DOHH2 (cell line): ENCODE data around the gene MRPL49.

ENCODE experiments used
- H3F3A ChIP-seq: fragments of 200-600 bp; sonication (generic), shearing (Covaris generic); 2 replicates; pipeline ENCODE4 v1.6.0; 2016; ENCODE audit warnings: antibody characterized with exemption, mild to moderate bottlenecking; ENCODE audit not compliant: control insufficient read depth, insufficient read depth
- H3K27ac ChIP-seq: fragments of 200-600 bp; sonication (generic); 2 replicates; pipeline ENCODE4 v1.5.1; 2014; ENCODE audit warnings: low read depth, mild to moderate bottlenecking, low read length, moderate library complexity
- H3K27me3 ChIP-seq: fragments of 200-600 bp; sonication (generic); 2 replicates; pipeline ENCODE4 v1.6.1; 2014; ENCODE audit warnings: mild to moderate bottlenecking, low read length, mixed read lengths; ENCODE audit not compliant: control insufficient read depth
- H3K36me3 ChIP-seq: fragments of 200-600 bp; sonication (generic); 2 replicates; pipeline ENCODE4 v1.6.1; 2014; ENCODE audit warnings: mild to moderate bottlenecking, low read length, moderate library complexity, mixed read lengths; ENCODE audit not compliant: control insufficient read depth
- H3K4me1 ChIP-seq: fragments of 200-600 bp; sonication (generic); 2 replicates; pipeline ENCODE4 v1.6.1; 2014; ENCODE audit warnings: mild to moderate bottlenecking, low read length, mixed read lengths; ENCODE audit not compliant: control insufficient read depth
- H3K4me2 ChIP-seq: fragments of 200-600 bp; sonication (generic); 2 replicates; pipeline ENCODE4 v1.6.0; 2014; ENCODE audit warnings: mild to moderate bottlenecking, low read length, moderate library complexity
- H3K4me3 ChIP-seq: fragments of 200-600 bp; sonication (generic); 2 replicates; pipeline ENCODE4 v1.5.1; 2014; ENCODE audit warnings: mild to moderate bottlenecking, low read length, mixed read lengths
- H3K79me2 ChIP-seq: fragments of 200-600 bp; sonication (generic); 2 replicates; pipeline ENCODE4 v1.6.1; 2014; ENCODE audit warnings: mild to moderate bottlenecking, low read length, mixed read lengths; ENCODE audit not compliant: control insufficient read depth
- H3K9me2 ChIP-seq: fragments of 200-600 bp; sonication (generic); replicated peaks from 2 replicates; pipeline ENCODE4 v1.6.1; 2014; ENCODE audit warnings: mild to moderate bottlenecking, low read length, mixed read lengths; ENCODE audit not compliant: control insufficient read depth
- H3K9me3 ChIP-seq: fragments of 200-600 bp; sonication (generic); 2 replicates; pipeline ENCODE4 v1.6.1; 2014; ENCODE audit warnings: antibody characterized with exemption, low read length, mixed read lengths; ENCODE audit not compliant: control insufficient read depth, insufficient read depth
- H4K20me1 ChIP-seq: fragments of 200-600 bp; sonication (generic); 2 replicates; pipeline ENCODE4 v1.6.0; 2014; ENCODE audit warnings: low read depth, mild to moderate bottlenecking, antibody characterized with exemption, low read length, moderate library complexity; ENCODE audit not compliant: control insufficient read depth, insufficient read depth
- CTCF ChIP-seq: fragments of 200-600 bp; sonication (generic); IDR thresholded peaks from one replicate; pipeline ENCODE4 v1.5.1; 2014; ENCODE audit warnings: antibody characterized with exemption, mild to moderate bottlenecking, low read depth, low read length; ENCODE audit not compliant: poor library complexity, severe bottlenecking
- EZH2phosphoT487 ChIP-seq: fragments of 200-600 bp; sonication (generic); IDR thresholded peaks from 2 replicates; pipeline ENCODE4 v1.6.1; 2017; ENCODE audit warnings: borderline replicate concordance, mild to moderate bottlenecking, antibody characterized with exemption, low read length, moderate library complexity, mixed read lengths

The MRPL49 gene

GRCh38 chr11:65111744-65112545 lies 10.2 kb upstream of the MRPL49 start, which contains the start of gene TM7SF2:
Gene TM7SF2 (plus strand): TSS chr11:65111872. CDS start chr11:65112016, 144 bp downstream.
- no peak for TF ChIP-seq EZH2phosphoT487
- TF ChIP-seq CTCF = no peak
- Histone ChIP-seq H3K9me3 (no peaks in the 10 kb centered on the region), H3K4me2 (peak within 1 kb of the TSS; percentile 98), H3K36me3 (peaks cover 64% of the 10 kb centered on the region), H3K4me3 (peak within 1 kb of the TSS; percentile 83), H3K4me1 (peaks cover 55% of the 10 kb centered on the region), H3K9me2 (no peaks in the 10 kb centered on the region), H3K27ac (peak within 1 kb of the TSS; percentile 83), H3K27me3 (no peaks in the 10 kb centered on the region), H4K20me1 (no peaks in the 10 kb centered on the region), H3K79me2 (peaks cover 49% of the 10 kb centered on the region), H3F3A (peaks cover 13% of the 10 kb centered on the region)

GRCh38 chr11:65112546-65113360 lies 9.4 kb upstream of the MRPL49 start:
- H3K36me3 ChIP-seq = peaks cover 62% of the 10 kb centered on the region
- TF ChIP-seq CTCF (peak; percentile 90), EZH2phosphoT487 (no peak)
- H3K4me3 ChIP-seq = peak overlapping the region; percentile 83
- peaks cover 53% of the 10 kb centered on the region for H3K79me2 ChIP-seq
- H4K20me1 ChIP-seq = no peaks in the 10 kb centered on the region
- peak overlapping the region; percentile 98 for H3K4me2 ChIP-seq
- H3K27me3 ChIP-seq = no peaks in the 10 kb centered on the region
- H3K4me1 ChIP-seq = peaks cover 56% of the 10 kb centered on the region
- H3K9me2 ChIP-seq = no peaks in the 10 kb centered on the region
- peaks cover 13% of the 10 kb centered on the region for H3F3A ChIP-seq
- no peaks in the 10 kb centered on the region for H3K9me3 ChIP-seq
- H3K27ac ChIP-seq = peak overlapping the region; percentile 83

DNA sequence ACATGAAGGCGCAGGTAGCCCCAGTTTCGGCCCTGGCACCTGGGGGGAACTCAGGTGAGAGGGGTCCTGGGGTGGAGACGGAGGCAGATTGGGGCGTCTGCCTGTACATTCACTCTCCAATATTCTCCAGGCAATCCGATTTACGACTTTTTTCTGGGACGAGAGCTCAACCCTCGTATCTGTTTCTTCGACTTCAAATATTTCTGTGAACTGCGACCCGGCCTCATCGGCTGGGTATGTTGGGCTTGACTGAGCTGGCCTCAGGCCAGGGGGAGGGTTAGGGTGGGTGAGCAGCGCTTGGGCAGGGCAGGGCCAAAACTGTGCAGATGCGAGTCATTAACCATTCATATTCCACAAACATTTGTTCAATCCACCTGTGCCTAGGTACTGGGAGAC lies 8.8 kb upstream of the MRPL49 start:
- TF ChIP-seq CTCF = no peak
- no peak for TF ChIP-seq EZH2phosphoT487
- Histone ChIP-seq H3K4me3 (peak overlapping the region; percentile 83), H4K20me1 (no peaks in the 10 kb centered on the region), H3K79me2 (peaks cover 53% of the 10 kb centered on the region), H3K36me3 (peaks cover 65% of the 10 kb centered on the region), H3K4me1 (peaks cover 62% of the 10 kb centered on the region), H3K9me2 (no peaks in the 10 kb centered on the region), H3K27me3 (no peaks in the 10 kb centered on the region), H3F3A (peaks cover 19% of the 10 kb centered on the region), H3K27ac (peak overlapping the region; percentile 83), H3K4me2 (peak overlapping the region; percentile 98), H3K9me3 (no peaks in the 10 kb centered on the region)
